Activated CD4-positive, alpha-beta T cell treated with anti-CD3 and anti-CD28 coated beads for 4 hours (primary cell): ENCODE measurements around the gene RHBDL2.
"Not testable (repeated sequence)": the region's sequence is repeated elsewhere in the genome, so short reads cannot be mapped to it uniquely, and the experiment has no call there.

ENCODE experiments used
- DNase-seq, 2 donors: peaks; one replicate each; pipeline ENCODE4 v3.0.0-alpha.2; 2020

RHBDL2 gene

GRCh38 chr1:38929476-38929875 is 12.2 kb downstream of the RHBDL2 start:
- no peak for DNase-seq

GRCh38 chr1:38929054-38929453 is 12.6 kb downstream of the RHBDL2 start:
- no peak for DNase-seq

- no peak for DNase-seq
Observed at GRCh38 chr1:38926091-38926490, 15.5 kb downstream of the RHBDL2 start.

- no peak for DNase-seq
Observed at GRCh38 chr1:38925391-38925790, 16.2 kb downstream of the RHBDL2 start.

GRCh38 chr1:38923607-38924006 is 18.0 kb downstream of the RHBDL2 start:
- no peak for DNase-seq

GRCh38 chr1:38919130-38919529 is 22.5 kb downstream of the RHBDL2 start:
- DNase-seq: no peak

GRCh38 chr1:38918568-38918967 is 23.1 kb downstream of the RHBDL2 start:
- DNase-seq: no peak

GRCh38 chr1:38917772-38918171 is 23.9 kb downstream of the RHBDL2 start:
- no peak for DNase-seq

- no peak for DNase-seq
Observed at GRCh38 chr1:38917337-38917736, 24.3 kb downstream of the RHBDL2 start.

- no peak for DNase-seq
Observed at GRCh38 chr1:38915352-38915948, 26.2 kb downstream of the RHBDL2 start.

- DNase-seq: not testable (repeated sequence)
Observed at GRCh38 chr1:38914908-38915307, 26.7 kb downstream of the RHBDL2 start.

- no peak for DNase-seq
Observed at GRCh38 chr1:38908821-38909220, 32.8 kb downstream of the RHBDL2 start.

GRCh38 chr1:38905985-38906384 is 35.6 kb downstream of the RHBDL2 start:
- DNase-seq: no peak

GRCh38 chr1:38899560-38899959 is 42.1 kb downstream of the RHBDL2 start:
- no peak for DNase-seq

GRCh38 chr1:38898653-38899230 is 42.9 kb downstream of the RHBDL2 start:
- DNase-seq: no peak

GRCh38 chr1:38896169-38896568 is 45.5 kb downstream of the RHBDL2 start:
- DNase-seq: no peak

GRCh38 chr1:38892976-38893375 is 48.7 kb downstream of the RHBDL2 start:
- DNase-seq: no peak

GRCh38 chr1:38891753-38892152 is 49.9 kb downstream of the RHBDL2 start:
- no peak for DNase-seq

- DNase-seq: no peak
Observed at GRCh38 chr1:38889589-38889988, 52.0 kb downstream of the RHBDL2 start.

GRCh38 chr1:38888423-38889333 is 53.0 kb downstream of the RHBDL2 start:
- DNase-seq: no peak

GRCh38 chr1:38885092-38885491 is 56.5 kb downstream of the RHBDL2 start:
- DNase-seq: no peak

- DNase-seq: no peak
Observed at GRCh38 chr1:38881487-38881886, 60.1 kb downstream of the RHBDL2 start, which contains the start of gene GJA9. Gene GJA9, minus strand, starts transcription at chr1:38881587. Its CDS starts 5,489 bp downstream, at chr1:38876098.

- DNase-seq: no peak
Observed at GRCh38 chr1:38875811-38876210, 65.8 kb downstream of the RHBDL2 start.
